ENCODE results near the gene MRPL49. TPM values are rescaled to one million over a fixed set of nuclear protein-coding genes. Genes with fewer than 3 reads are reported as not detected.

Gene MRPL49
- total and polyA plus RNA-seq, 9 of the 15 experiments (the other 6 are each of a cell fraction or from before 2014, with no cell fraction given) = 74.3 to 132 (median 91.2) TPM

GRCh38 chr11:65134240-65134951, 12.3 kb downstream of the MRPL49 start, which contains the start of gene SYVN1 (continued):
- TF ChIP-seq NFE2L1 (tag; IDR thresholded peaks at IDR 0.05; ENCODE audit: borderline replicate concordance, low read depth) = no peak
- 0 out of 2 replicates have a peak, but pooled peaks have one; percentile 11 for TF ChIP-seq ZNF224 (CRISPR knock-in tag; IDR thresholded peaks at IDR 0.05)
- TF ChIP-seq MAZ (CRISPR knock-in tag; conservative IDR thresholded peaks at IDR 0.05 in 1 of 2, IDR thresholded peaks at IDR 0.05 in 1 of 2) = peak; percentile 96 to 98
- TF ChIP-seq CXXC5 (CRISPR knock-in tag; IDR thresholded peaks at IDR 0.05) = peak; percentile 91
- TF ChIP-seq ZEB2 (IDR thresholded peaks at IDR 0.05) = no peak
- no peak for TF ChIP-seq ZNF23 (CRISPR knock-in tag; IDR thresholded peaks at IDR 0.05)
- TF ChIP-seq BCL6 (CRISPR knock-in tag; IDR thresholded peaks at IDR 0.05) = no peak
- no peak for TF ChIP-seq DDX20 (tag; IDR thresholded peaks at IDR 0.05; ENCODE audit: low read depth)
- TF ChIP-seq CBX1 (IDR thresholded peaks at IDR 0.05; ENCODE audit: low read depth) = 0 out of 2 replicates have a peak, but pooled peaks have one; percentile 55
- no peak for TF ChIP-seq KAT2B (IDR thresholded peaks at IDR 0.05; ENCODE audit: low read depth, low read length)
- TF ChIP-seq SRSF3 (IDR thresholded peaks at IDR 0.05; ENCODE audit: insufficient read depth, low read length) = no peak
- TF ChIP-seq ZNF699 (CRISPR knock-in tag; IDR thresholded peaks at IDR 0.05; ENCODE audit: insufficient replicate concordance) = no peak
- TF ChIP-seq DMBX1 (CRISPR knock-in tag; IDR thresholded peaks at IDR 0.05; ENCODE audit: borderline replicate concordance) = 0 out of 2 replicates have a peak, but pooled peaks have one; percentile 44
- peak; percentile 81 for TF ChIP-seq POLR2AphosphoS5 (IDR thresholded peaks at IDR 0.05; ENCODE audit: control insufficient read depth, insufficient read depth, low read depth, low read length)
- peak; percentile 51; the same call in 1 of the 2 replicates for TF ChIP-seq CC2D1A (IDR thresholded peaks at IDR 0.05)
- TF ChIP-seq RAD21 (CRISPR knock-in tag; conservative IDR thresholded peaks at IDR 0.05 in 1 of 2, IDR thresholded peaks at IDR 0.05 in 1 of 2) = peak; percentile 24; a peak in 2 of 4 replicates
- TF ChIP-seq NR1H2 (CRISPR knock-in tag; IDR thresholded peaks at IDR 0.05) = no peak
- TF ChIP-seq DIDO1 (tag; IDR thresholded peaks at IDR 0.05; ENCODE audit: low read depth) = peak; percentile 61; the same call in 1 of the 2 replicates
- TF ChIP-seq SMARCA4 (IDR thresholded peaks at IDR 0.05) = no peak
- TF ChIP-seq BMI1 (IDR thresholded peaks at IDR 0.05; ENCODE audit: low read length) = no peak
- no peak for TF ChIP-seq BCOR (IDR thresholded peaks at IDR 0.05)
- no peak for TF ChIP-seq ZNF165 (CRISPR knock-in tag; IDR thresholded peaks at IDR 0.05; ENCODE audit: borderline replicate concordance)
- no peak for TF ChIP-seq TCFL5 (CRISPR knock-in tag; conservative IDR thresholded peaks at IDR 0.05)
- TF ChIP-seq RERE (CRISPR knock-in tag; IDR thresholded peaks at IDR 0.05; ENCODE audit: borderline replicate concordance) = no peak
- peak; percentile 43; the same call in 1 of the 2 replicates for TF ChIP-seq NCOR1 (IDR thresholded peaks at IDR 0.05)
